SK-N-SH treated with all-trans-retinoic acid at 6 μM for 48 hours (cell line): ENCODE measurements around the gene XPO6.

Experiments
- GLIS3 ChIP-seq: fragments of 250-450 bp; sonication (Bioruptor Pico); IDR thresholded peaks from 2 replicates; pipeline ENCODE4 v1.5.0; 2020; ENCODE audit warnings: mild to moderate bottlenecking, moderate library complexity
- OSR1 ChIP-seq: fragments of 250-450 bp; sonication (Bioruptor Pico); IDR thresholded peaks from 2 replicates; pipeline ENCODE4 v1.8.0; 2022; ENCODE audit warnings: moderate library complexity, mild to moderate bottlenecking, inconsistent platforms
- SNAI2 ChIP-seq: fragments of 250-450 bp; sonication (Bioruptor Pico); IDR thresholded peaks from 2 replicates; pipeline ENCODE4 v1.5.0; 2020; ENCODE audit warnings: mild to moderate bottlenecking, moderate library complexity
- TOX ChIP-seq: fragments of 250-450 bp; sonication (Bioruptor Pico); IDR thresholded peaks from 2 replicates; pipeline ENCODE4 v1.8.0; 2021; ENCODE audit warnings: mild to moderate bottlenecking, moderate library complexity, borderline replicate concordance
- ZC3H10 ChIP-seq: fragments of 250-450 bp; sonication (Bioruptor Pico); IDR thresholded peaks from 2 replicates; pipeline ENCODE4 v1.5.1; 2021; ENCODE audit warnings: mild to moderate bottlenecking, moderate library complexity
- ZFP3 ChIP-seq: fragments of 250-450 bp; sonication (Bioruptor Pico); IDR thresholded peaks from 2 replicates; pipeline ENCODE4 v1.5.0; 2020; ENCODE audit warnings: mild to moderate bottlenecking, moderate library complexity
- ZFP30 ChIP-seq: fragments of 450-650 bp; formaldehyde crosslinking; IDR thresholded peaks from 2 replicates; pipeline ENCODE4 v1.5.0; 2022; ENCODE audit warnings: mild to moderate bottlenecking, moderate library complexity
- ZNF565 ChIP-seq: fragments of 450-650 bp; formaldehyde crosslinking; conservative IDR thresholded peaks from 2 replicates; pipeline ENCODE4 v1.5.0; 2020; ENCODE audit warnings: low read depth, mild to moderate bottlenecking, moderate library complexity
- TF ChIP-seq, protein P1 (sequence below): fragments of 250-450 bp; sonication (Bioruptor Pico); IDR thresholded peaks from 2 replicates; pipeline ENCODE4 v1.8.0; 2020; ENCODE audit warnings: mild to moderate bottlenecking, moderate library complexity, borderline replicate concordance
- TF ChIP-seq, protein P2 (sequence below): fragments of 250-450 bp; sonication (Bioruptor Pico); IDR thresholded peaks from 2 replicates; pipeline ENCODE4 v1.5.1; 2020; ENCODE audit warnings: low read depth, mild to moderate bottlenecking, moderate library complexity

GRCh38 chr16:28087140-28087660 lies 124.6 kb downstream of the XPO6 start:
- no peak for TF ChIP-seq ZFP3 (CRISPR knock-in tag)
- no peak for TF ChIP-seq ZFP30 (CRISPR knock-in tag)
- TF ChIP-seq OSR1 (CRISPR knock-in tag): no peak
- TF ChIP-seq TOX (CRISPR knock-in tag): no peak
- TF ChIP-seq, protein P1, sequence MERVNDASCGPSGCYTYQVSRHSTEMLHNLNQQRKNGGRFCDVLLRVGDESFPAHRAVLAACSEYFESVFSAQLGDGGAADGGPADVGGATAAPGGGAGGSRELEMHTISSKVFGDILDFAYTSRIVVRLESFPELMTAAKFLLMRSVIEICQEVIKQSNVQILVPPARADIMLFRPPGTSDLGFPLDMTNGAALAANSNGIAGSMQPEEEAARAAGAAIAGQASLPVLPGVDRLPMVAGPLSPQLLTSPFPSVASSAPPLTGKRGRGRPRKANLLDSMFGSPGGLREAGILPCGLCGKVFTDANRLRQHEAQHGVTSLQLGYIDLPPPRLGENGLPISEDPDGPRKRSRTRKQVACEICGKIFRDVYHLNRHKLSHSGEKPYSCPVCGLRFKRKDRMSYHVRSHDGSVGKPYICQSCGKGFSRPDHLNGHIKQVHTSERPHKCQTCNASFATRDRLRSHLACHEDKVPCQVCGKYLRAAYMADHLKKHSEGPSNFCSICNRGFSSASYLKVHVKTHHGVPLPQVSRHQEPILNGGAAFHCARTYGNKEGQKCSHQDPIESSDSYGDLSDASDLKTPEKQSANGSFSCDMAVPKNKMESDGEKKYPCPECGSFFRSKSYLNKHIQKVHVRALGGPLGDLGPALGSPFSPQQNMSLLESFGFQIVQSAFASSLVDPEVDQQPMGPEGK (CRISPR knock-in tag): no peak
- TF ChIP-seq ZNF565: no peak
- TF ChIP-seq, protein P2, sequence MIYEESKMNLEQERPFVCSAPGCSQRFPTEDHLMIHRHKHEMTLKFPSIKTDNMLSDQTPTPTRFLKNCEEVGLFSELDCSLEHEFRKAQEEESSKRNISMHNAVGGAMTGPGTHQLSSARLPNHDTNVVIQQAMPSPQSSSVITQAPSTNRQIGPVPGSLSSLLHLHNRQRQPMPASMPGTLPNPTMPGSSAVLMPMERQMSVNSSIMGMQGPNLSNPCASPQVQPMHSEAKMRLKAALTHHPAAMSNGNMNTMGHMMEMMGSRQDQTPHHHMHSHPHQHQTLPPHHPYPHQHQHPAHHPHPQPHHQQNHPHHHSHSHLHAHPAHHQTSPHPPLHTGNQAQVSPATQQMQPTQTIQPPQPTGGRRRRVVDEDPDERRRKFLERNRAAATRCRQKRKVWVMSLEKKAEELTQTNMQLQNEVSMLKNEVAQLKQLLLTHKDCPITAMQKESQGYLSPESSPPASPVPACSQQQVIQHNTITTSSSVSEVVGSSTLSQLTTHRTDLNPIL: no peak
- no peak for TF ChIP-seq GLIS3
- no peak for TF ChIP-seq SNAI2 (CRISPR knock-in tag)
- no peak for TF ChIP-seq ZC3H10
